Endothelial cell (in vitro differentiated cells): ENCODE measurements around the gene TCAIM. TPM values are rescaled to one million over a fixed set of nuclear protein-coding genes. Genes with fewer than 3 reads are reported as not detected.
A peak's percentile ranks its signal among the peaks of the same experiment; 100 is the strongest.
"Not testable (repeated sequence)": the region's sequence is repeated elsewhere in the genome, so short reads cannot be mapped to it uniquely, and the experiment has no call there.

ENCODE experiments used
- DNase-seq: peaks from one replicate; pipeline ENCODE4 v3.0.0; 2021; ENCODE audit warnings: low spot score
- H3K27ac Mint-ChIP-seq: one replicate; pipeline ENCODE4 v1.8.0; 2021; ENCODE audit warnings: mixed read lengths, inconsistent platforms; ENCODE audit not compliant: unreplicated experiment
- H3K27me3 Mint-ChIP-seq: one replicate; pipeline ENCODE4 v1.8.0; 2021; ENCODE audit warnings: mild to moderate bottlenecking, moderate library complexity, mixed read lengths, inconsistent platforms; ENCODE audit not compliant: unreplicated experiment
- H3K36me3 Mint-ChIP-seq: one replicate; pipeline ENCODE4 v1.8.0; 2021; ENCODE audit warnings: mild to moderate bottlenecking, low read depth, mixed read lengths, inconsistent platforms; ENCODE audit not compliant: unreplicated experiment
- H3K4me1 Mint-ChIP-seq: one replicate; pipeline ENCODE4 v1.8.0; 2021; ENCODE audit warnings: mild to moderate bottlenecking, mixed read lengths, inconsistent platforms; ENCODE audit not compliant: unreplicated experiment
- H3K4me3 Mint-ChIP-seq: one replicate; pipeline ENCODE4 v1.8.0; 2021; ENCODE audit warnings: mild to moderate bottlenecking, mixed read lengths, inconsistent platforms; ENCODE audit not compliant: unreplicated experiment
- H3K9me3 Mint-ChIP-seq: one replicate; pipeline ENCODE4 v1.8.0; 2021; ENCODE audit warnings: mixed read lengths, inconsistent platforms; ENCODE audit not compliant: unreplicated experiment
- CTCF ChIP-seq: fragments of 200-600 bp; sonication (generic); IDR thresholded peaks from one replicate; pipeline ENCODE4 v1.5.0; 2021; ENCODE audit warnings: antibody characterized with exemption; ENCODE audit not compliant: unreplicated experiment
- total RNA-seq: library from RNA; stranded (reverse); fragmentation: NEBNext Ultra II Directional; extraction: Animal tissue kit (Norgen Biotek cat#: 25700); gene quantifications from one replicate; pipeline ENCODE4 v1.2.1, GENCODE V29; 2021; ENCODE audit not compliant: unreplicated experiment

TCAIM gene
- total RNA-seq, 1 donor from 2014 or later: 20.5 TPM

GRCh38 chr3:44340058-44340395, 1.5 kb downstream of the TCAIM start:
- no peaks in the 10 kb centered on the region for H3K36me3 Mint-ChIP-seq
- TF ChIP-seq CTCF: no peak
- peaks cover 19% of the 10 kb centered on the region for H3K4me1 Mint-ChIP-seq
- peak overlapping the region; percentile 98 for H3K4me3 Mint-ChIP-seq
- H3K27me3 Mint-ChIP-seq: peaks cover 1% of the 10 kb centered on the region
- H3K9me3 Mint-ChIP-seq: no peaks in the 10 kb centered on the region
- peak overlapping the region; percentile 99 for H3K27ac Mint-ChIP-seq
- DNase-seq: no peak

- H3K36me3 Mint-ChIP-seq: no peaks in the 10 kb centered on the region
- H3K4me3 Mint-ChIP-seq: no peak overlapping the region
- H3K27me3 Mint-ChIP-seq: peaks cover 1% of the 10 kb centered on the region
- peaks cover 18% of the 10 kb centered on the region for H3K4me1 Mint-ChIP-seq
- TF ChIP-seq CTCF: no peak
- H3K9me3 Mint-ChIP-seq: no peaks in the 10 kb centered on the region
- no peak overlapping the region for H3K27ac Mint-ChIP-seq
- no peak for DNase-seq
These were observed 3.7 kb downstream of the TCAIM start for GRCh38 chr3:44342176-44342790.

GRCh38 chr3:44343421-44343820, 4.9 kb downstream of the TCAIM start:
- DNase-seq: no peak
- H3K9me3 Mint-ChIP-seq: no peaks in the 10 kb centered on the region
- no peak for TF ChIP-seq CTCF
- no peak overlapping the region for H3K27ac Mint-ChIP-seq
- H3K4me3 Mint-ChIP-seq: no peak overlapping the region
- H3K27me3 Mint-ChIP-seq: no peaks in the 10 kb centered on the region
- no peaks in the 10 kb centered on the region for H3K36me3 Mint-ChIP-seq
- H3K4me1 Mint-ChIP-seq: peaks cover 13% of the 10 kb centered on the region

- H3K4me3 Mint-ChIP-seq, H3K4me1 Mint-ChIP-seq, DNase-seq, H3K9me3 Mint-ChIP-seq, H3K36me3 Mint-ChIP-seq, H3K27ac Mint-ChIP-seq, H3K27me3 Mint-ChIP-seq: not testable (repeated sequence)
These were observed 8.0 kb downstream of the TCAIM start for GRCh38 chr3:44346590-44346989.

- DNase-seq: no peak
- Mint-ChIP-seq H3K4me1 (peaks cover 4% of the 10 kb centered on the region), H3K36me3 (peaks cover 5% of the 10 kb centered on the region), H3K27me3 (no peaks in the 10 kb centered on the region), H3K9me3 (no peaks in the 10 kb centered on the region), H3K4me3 (no peak overlapping the region), H3K27ac (no peak overlapping the region)
- no peak for TF ChIP-seq CTCF
These were observed 10.4 kb downstream of the TCAIM start for GRCh38 chr3:44348993-44349392.
